Ascending aorta (tissue), 2 donors: ENCODE measurements around the gene EFHC1. TPM values are rescaled to one million over a fixed set of nuclear protein-coding genes. Genes with fewer than 3 reads are reported as not detected.
"Not testable (repeated sequence)": the region's sequence is repeated elsewhere in the genome, so short reads cannot be mapped to it uniquely, and the experiment has no call there.

Experiments
- DNase-seq, 2 donors: peaks; one replicate each; pipeline ENCODE4 v3.0.0-alpha.2; 2019; ENCODE audit warnings: low spot score in 2 of 2
- H3K27ac ChIP-seq, 2 donors: fragments of 200-600 bp; sonication (generic); one replicate each; pipeline ENCODE4 v1.5.1; 2016 to 2017; ENCODE audit warnings: mild to moderate bottlenecking in 1 of 2
- H3K27me3 ChIP-seq: fragments of 200-600 bp; sonication (generic); one replicate; pipeline ENCODE4 v1.5.1; 2017
- H3K36me3 ChIP-seq, 2 donors: fragments of 200-600 bp; sonication (generic); one replicate each; pipeline ENCODE4 v1.5.1; 2016
- H3K4me1 ChIP-seq, 2 donors: fragments of 200-600 bp; sonication (generic); one replicate each; pipeline ENCODE4 v1.5.1; 2016 to 2017; ENCODE audit warnings: mild to moderate bottlenecking in 1 of 2
- H3K4me3 ChIP-seq, 2 donors: fragments of 200-600 bp; sonication (generic); one replicate each; pipeline ENCODE4 v1.5.1; 2016 to 2017; ENCODE audit warnings: mild to moderate bottlenecking in 1 of 2
- H3K9me3 ChIP-seq, 2 donors: fragments of 200-600 bp; sonication (generic); one replicate each; pipeline ENCODE4 v1.5.1; 2016
- CTCF ChIP-seq, 3 experiments: fragments of 200-600 bp in 2 of 3; fragments of 450-650 bp in 1 of 3; sonication (generic) in 2 of 3; IDR thresholded peaks; one replicate each; pipeline ENCODE4 v1.5.1; 2016 to 2019; ENCODE audit warnings: antibody characterized with exemption in 3 of 3, mild to moderate bottlenecking in 1 of 3, moderate library complexity in 1 of 3
- intact Hi-C: fragments of 100-400 bp; cut with DNase I; formaldehyde crosslinking; loops from one replicate; pipeline ENCODE4 v1.15.1; 2023
- total RNA-seq: library from RNA; depleted of rRNA; stranded (reverse); fragments of >200 nt; gene quantifications from one replicate; pipeline ENCODE4 v1.1.0, GENCODE V29; 2016

EFHC1 gene
- total RNA-seq, 1 donor from 2014 or later = 7.3 TPM

GRCh38 chr6:52457096-52457495 is 37.0 kb downstream of the EFHC1 start:
- no peaks in the 10 kb centered on the region for H3K36me3 ChIP-seq
- H3K27me3 ChIP-seq = no peaks in the 10 kb centered on the region
- intact Hi-C loops = no loop called here
- H3K4me3 ChIP-seq = no peak overlapping the region
- H3K27ac ChIP-seq = no peak overlapping the region
- no peak for DNase-seq
- no peaks in the 10 kb centered on the region for H3K4me1 ChIP-seq
- no peaks in the 10 kb centered on the region for H3K9me3 ChIP-seq
- TF ChIP-seq CTCF (IDR thresholded peaks at IDR 0.05) = no peak

- H3K27ac ChIP-seq, H3K9me3 ChIP-seq, H3K4me3 ChIP-seq, H3K4me1 ChIP-seq, DNase-seq, H3K36me3 ChIP-seq, H3K27me3 ChIP-seq, intact Hi-C loops: not testable (repeated sequence)
Observed at GRCh38 chr6:52461194-52461593, 41.1 kb downstream of the EFHC1 start.

- no peak for TF ChIP-seq CTCF (IDR thresholded peaks at IDR 0.05)
- intact Hi-C loops = no loop called here
Observed at GRCh38 chr6:52474173-52474572, 54.0 kb downstream of the EFHC1 start.

GRCh38 chr6:52475307-52475706 is 55.2 kb downstream of the EFHC1 start:
- H3K36me3 ChIP-seq = no peaks in the 10 kb centered on the region
- no peak for DNase-seq
- no peaks in the 10 kb centered on the region for H3K4me1 ChIP-seq
- H3K27me3 ChIP-seq = no peaks in the 10 kb centered on the region
- no peak for TF ChIP-seq CTCF (IDR thresholded peaks at IDR 0.05)
- H3K9me3 ChIP-seq = no peaks in the 10 kb centered on the region
- intact Hi-C loops = no loop called here
- no peak overlapping the region for H3K4me3 ChIP-seq
- H3K27ac ChIP-seq = no peak overlapping the region

More at GRCh38 chr6:52474173-52474572, 54.0 kb downstream of the EFHC1 start:
- Histone ChIP-seq H3K9me3 (no peaks in the 10 kb centered on the region), H3K4me3 (no peak overlapping the region), H3K4me1 (no peaks in the 10 kb centered on the region), H3K27ac (no peak overlapping the region), H3K36me3 (no peaks in the 10 kb centered on the region), H3K27me3 (no peaks in the 10 kb centered on the region)
- no peak for DNase-seq

- H3K9me3 ChIP-seq = no peaks in the 10 kb centered on the region
- no peak for DNase-seq
- H3K4me3 ChIP-seq = no peak overlapping the region
- no peak overlapping the region for H3K27ac ChIP-seq
- no peaks in the 10 kb centered on the region for H3K36me3 ChIP-seq
- intact Hi-C loops = no loop called here
- TF ChIP-seq CTCF (IDR thresholded peaks at IDR 0.05) = no peak
- no peaks in the 10 kb centered on the region for H3K27me3 ChIP-seq
- no peaks in the 10 kb centered on the region for H3K4me1 ChIP-seq
Observed at GRCh38 chr6:52482903-52483670, 62.9 kb downstream of the EFHC1 start.

GRCh38 chr6:52483671-52484003 is 63.5 kb downstream of the EFHC1 start:
- Histone ChIP-seq H3K27ac (no peak overlapping the region), H3K4me1 (no peaks in the 10 kb centered on the region), H3K27me3 (no peaks in the 10 kb centered on the region), H3K9me3 (no peaks in the 10 kb centered on the region), H3K4me3 (no peak overlapping the region), H3K36me3 (no peaks in the 10 kb centered on the region)
- no peak for DNase-seq
- intact Hi-C loops = no loop called here
- TF ChIP-seq CTCF (IDR thresholded peaks at IDR 0.05) = no peak
